Measurements from ENCODE around the gene MSL1.
"Not testable (repeated sequence)": the region's sequence is repeated elsewhere in the genome, so short reads cannot be mapped to it uniquely, and the experiment has no call there.

Gene MSL1

GRCh38 chr17:40130352-40131042 is 8.7 kb downstream of the MSL1 start:
- no peak for DNase-seq (ENCODE audit: low read depth in 2 of 2)

GRCh38 chr17:40134184-40134583 is 12.4 kb downstream of the MSL1 start:
- no peak for DNase-seq (ENCODE audit: low read depth in 2 of 2)

GRCh38 chr17:40135817-40136216 is 14.0 kb downstream of the MSL1 start:
- no peak for DNase-seq (ENCODE audit: low read depth in 2 of 2)

- no peak for DNase-seq (ENCODE audit: low read depth in 2 of 2)
Observed at GRCh38 chr17:40139566-40140058, 17.8 kb downstream of the MSL1 start.

GRCh38 chr17:40143166-40143565 is 21.4 kb downstream of the MSL1 start:
- not testable (repeated sequence) for DNase-seq (ENCODE audit: low read depth in 2 of 2)

GRCh38 chr17:40145476-40145875 is 23.7 kb downstream of the MSL1 start:
- no peak for DNase-seq (ENCODE audit: low read depth in 2 of 2)

- no peak for DNase-seq (ENCODE audit: low read depth in 2 of 2)
Observed at GRCh38 chr17:40148527-40148926, 26.8 kb downstream of the MSL1 start.

GRCh38 chr17:40150276-40150675 is 28.5 kb downstream of the MSL1 start:
- no peak for DNase-seq (ENCODE audit: low read depth in 2 of 2)

- DNase-seq (ENCODE audit: low read depth in 2 of 2) = no peak
Observed at GRCh38 chr17:40151414-40151963, 29.7 kb downstream of the MSL1 start.

- DNase-seq (ENCODE audit: low read depth in 2 of 2) = no peak
Observed at GRCh38 chr17:40153603-40154236, 31.9 kb downstream of the MSL1 start.

GRCh38 chr17:40157973-40158372 is 36.2 kb downstream of the MSL1 start:
- no peak for DNase-seq (ENCODE audit: low read depth in 2 of 2)

- no peak for DNase-seq (ENCODE audit: low read depth in 2 of 2)
Observed at GRCh38 chr17:40158438-40159013, 36.8 kb downstream of the MSL1 start.

- DNase-seq (ENCODE audit: low read depth in 2 of 2) = no peak
Observed at GRCh38 chr17:40159456-40159855, 37.7 kb downstream of the MSL1 start.

- no peak for DNase-seq (ENCODE audit: low read depth in 2 of 2)
Observed at GRCh38 chr17:40167685-40168261, 46.0 kb downstream of the MSL1 start.

- DNase-seq (ENCODE audit: low read depth in 2 of 2) = no peak
Observed at GRCh38 chr17:40168262-40168832, 46.6 kb downstream of the MSL1 start.

- DNase-seq (ENCODE audit: low read depth in 2 of 2) = no peak
Observed at GRCh38 chr17:40170325-40170724, 48.6 kb downstream of the MSL1 start.

- DNase-seq (ENCODE audit: low read depth in 2 of 2) = no peak
Observed at GRCh38 chr17:40171750-40172149, 50.0 kb downstream of the MSL1 start.

GRCh38 chr17:40173091-40173777 is 51.5 kb downstream of the MSL1 start:
- no peak for DNase-seq (ENCODE audit: low read depth in 2 of 2)

- no peak for DNase-seq (ENCODE audit: low read depth in 2 of 2)
Observed at GRCh38 chr17:40173778-40174135, 52.0 kb downstream of the MSL1 start.

GRCh38 chr17:40174514-40174913 is 52.7 kb downstream of the MSL1 start:
- DNase-seq (ENCODE audit: low read depth in 2 of 2) = no peak

GRCh38 chr17:40175928-40176753 is 54.4 kb downstream of the MSL1 start:
- no peak for DNase-seq (ENCODE audit: low read depth in 2 of 2)

Measured in stimulated activated CD4-positive, alpha-beta T cell treated with anti-CD3 and anti-CD28 coated beads, Interleukin-1b, Interleukin-23, amount 100 ng/mL, for 1 hour (primary cell).